H1 (cell line): ENCODE measurements around the gene CIT. TPM values are rescaled to one million over a fixed set of nuclear protein-coding genes. Genes with fewer than 3 reads are reported as not detected.

Experiments used
- CTCF ChIA-PET: fragments of 300-600 bp; sonication (Branson Sonifier 250); formaldehyde crosslinking; loops from one replicate; lab custom pipeline; 2021; ENCODE audit not compliant: partially characterized antibody; lab: Charles Lee
- POLR2A ChIA-PET: fragments of 300-600 bp; sonication (Branson Sonifier 250); formaldehyde crosslinking; loops from one replicate; lab custom pipeline; 2021; ENCODE audit warnings: inconsistent platforms; ENCODE audit not compliant: partially characterized antibody; lab: Charles Lee
- DNase-seq, 2 experiments: peaks; one replicate each; pipeline versions ENCODE4 v3.0.0 to v3.0.0-alpha.2; 2010 to 2022; ENCODE audit warnings: low spot score in 2 of 2, low read depth in 1 of 2, mixed read lengths in 1 of 2
- FAIRE-seq: peaks from 2 replicates; lab custom pipeline; 2011; peaks lifted over from hg19 to GRCh38; lab: Jason Lieb, UNC
- H2AFZ ChIP-seq: 2 replicates; pipeline ENCODE4 v1.8.1; 2012; ENCODE audit warnings: low read length, inconsistent platforms
- H2AK5ac ChIP-seq: 2 replicates; pipeline ENCODE4 v1.6.1; 2013; ENCODE audit warnings: low read depth, low read length
- H2BK120ac ChIP-seq: replicated peaks from 2 replicates; pipeline ENCODE3; 2013; ENCODE audit warnings: low read depth, low read length, inconsistent platforms
- H2BK12ac ChIP-seq: 2 replicates; pipeline ENCODE4 v1.6.1; 2013; ENCODE audit warnings: low read depth, low read length
- H2BK15ac ChIP-seq: 2 replicates; pipeline ENCODE4 v1.6.1; 2013; ENCODE audit warnings: low read length
- H2BK20ac ChIP-seq: 2 replicates; pipeline ENCODE4 v1.6.1; 2013; ENCODE audit warnings: low read length
- H2BK5ac ChIP-seq: 2 replicates; pipeline ENCODE4 v1.6.1; 2013; ENCODE audit warnings: low read depth, low read length
- H3K14ac ChIP-seq: 2 replicates; pipeline ENCODE4 v1.6.1; 2013; ENCODE audit warnings: inconsistent platforms; ENCODE audit not compliant: insufficient read length
- H3K18ac ChIP-seq: 2 replicates; pipeline ENCODE4 v1.6.1; 2013; ENCODE audit warnings: low read length; ENCODE audit errors: extremely low read depth
- H3K23ac ChIP-seq: 2 replicates; pipeline ENCODE4 v1.6.1; 2013; ENCODE audit warnings: inconsistent platforms; ENCODE audit not compliant: insufficient read length
- H3K23me2 ChIP-seq: 2 replicates; pipeline ENCODE4 v1.6.1; 2013; ENCODE audit warnings: low read depth, low read length
- H3K27ac ChIP-seq: 2 replicates; pipeline ENCODE4 v1.6.1; 2011; ENCODE audit warnings: low read depth, low read length, inconsistent platforms
- H3K27me3 ChIP-seq, 4 experiments: replicated peaks in 1 of 4; 1 replicate in 1 of 4; 2 replicates in 3 of 4; pipeline versions ENCODE4 v1.6.1 to v1.8.1; 2011 to 2013; ENCODE audit warnings: low read length in 3 of 4, mild to moderate bottlenecking in 3 of 4, inconsistent platforms in 2 of 4, mixed read lengths in 2 of 4, moderate library complexity in 1 of 4; ENCODE audit not compliant: control insufficient read depth in 3 of 4, insufficient read depth in 3 of 4; ENCODE audit errors: extremely low read depth in 1 of 4
- H3K36me3 ChIP-seq, 4 experiments: 2 replicates each; pipeline versions ENCODE4 v1.6.1 to v1.8.1; 2011 to 2013; ENCODE audit warnings: mild to moderate bottlenecking in 4 of 4, low read length in 3 of 4, moderate library complexity in 2 of 4, control low read depth in 1 of 4, inconsistent platforms in 1 of 4; ENCODE audit not compliant: insufficient read depth in 4 of 4, control insufficient read depth in 2 of 4
- H3K4ac ChIP-seq: replicated peaks from 2 replicates; pipeline ENCODE3; 2013; ENCODE audit warnings: low read length, low read depth, mixed read lengths, inconsistent platforms; ENCODE audit not compliant: insufficient read length
- H3K4me1 ChIP-seq, 4 experiments: replicated peaks in 1 of 4; 1 replicate in 1 of 4; 2 replicates in 3 of 4; pipeline versions ENCODE4 v1.6.1 to v1.8.1; 2011 to 2013; ENCODE audit warnings: low read length in 3 of 4, inconsistent platforms in 2 of 4, mixed read lengths in 1 of 4; ENCODE audit not compliant: insufficient read depth in 4 of 4, control insufficient read depth in 3 of 4
- H3K4me2 ChIP-seq, 2 experiments: 2 replicates each; pipeline versions ENCODE4 v1.6.1 to v1.8.1; 2011 to 2013; ENCODE audit warnings: low read depth in 2 of 2, low read length in 2 of 2, control low read depth in 1 of 2, inconsistent platforms in 1 of 2, mild to moderate bottlenecking in 1 of 2; ENCODE audit not compliant: insufficient read depth in 1 of 2
- H3K4me3 ChIP-seq, 4 experiments: fragments of 200-600, 300-600 bp in 1 of 4; sonication (generic), shearing (Covaris generic), sonication (Bioruptor Twin) in 1 of 4; 2 replicates each; pipeline versions ENCODE4 v1.5.1 to v1.8.1; 2011 to 2016; ENCODE audit warnings: low read length in 4 of 4, low read depth in 3 of 4, control low read depth in 2 of 4, inconsistent platforms in 2 of 4, mild to moderate bottlenecking in 2 of 4, mixed read lengths in 1 of 4, moderate library complexity in 1 of 4; ENCODE audit not compliant: insufficient read depth in 2 of 4; ENCODE audit errors: extremely low read depth in 1 of 4
- H3K56ac ChIP-seq: replicated peaks from 2 replicates; pipeline ENCODE3; 2013; ENCODE audit warnings: low read depth, mild to moderate bottlenecking, mixed read lengths, low read length, inconsistent platforms; ENCODE audit not compliant: insufficient read length
- H3K79me1 ChIP-seq: 2 replicates; pipeline ENCODE4 v1.6.1; 2013; ENCODE audit warnings: low read depth, low read length, control low read depth
- H3K79me2 ChIP-seq, 2 experiments: 2 replicates each; pipeline versions ENCODE4 v1.6.1 to v1.8.1; 2012 to 2013; ENCODE audit warnings: low read length in 2 of 2, mild to moderate bottlenecking in 2 of 2, inconsistent platforms in 1 of 2; ENCODE audit not compliant: insufficient read depth in 2 of 2, control insufficient read depth in 1 of 2
- H3K9ac ChIP-seq, 4 experiments: replicated peaks in 1 of 4; 1 replicate in 1 of 4; 2 replicates in 3 of 4; pipeline versions ENCODE4 v1.6.1 to v1.8.1; 2011 to 2013; ENCODE audit warnings: low read depth in 3 of 4, low read length in 3 of 4, control low read depth in 2 of 4, mild to moderate bottlenecking in 2 of 4, moderate library complexity in 2 of 4, inconsistent platforms in 1 of 4; ENCODE audit errors: extremely low read depth in 1 of 4
- H3K9me3 ChIP-seq, 2 experiments: 2 replicates each; pipeline versions ENCODE4 v1.6.1 to v1.8.1; 2012 to 2013; ENCODE audit warnings: mild to moderate bottlenecking in 2 of 2, moderate library complexity in 2 of 2, control low read depth in 1 of 2, inconsistent platforms in 1 of 2, low read depth in 1 of 2, low read length in 1 of 2, mixed read lengths in 1 of 2; ENCODE audit not compliant: insufficient read depth in 2 of 2
- H4K20me1 ChIP-seq, 2 experiments: replicated peaks in 1 of 2; 2 replicates each; pipeline versions ENCODE3 to v1.8.1; 2011 to 2013; ENCODE audit warnings: inconsistent platforms in 2 of 2, low read length in 2 of 2, mild to moderate bottlenecking in 1 of 2; ENCODE audit not compliant: insufficient read depth in 2 of 2, control insufficient read depth in 1 of 2
- H4K5ac ChIP-seq: 2 replicates; pipeline ENCODE4 v1.6.1; 2013; ENCODE audit warnings: low read length, low read depth, mixed read lengths, inconsistent platforms; ENCODE audit not compliant: insufficient read length
- H4K8ac ChIP-seq: 2 replicates; pipeline ENCODE4 v1.8.0; 2013; ENCODE audit warnings: mild to moderate bottlenecking, moderate library complexity, low read length, inconsistent platforms; ENCODE audit not compliant: insufficient read depth; ENCODE audit errors: extremely low read depth
- H4K91ac ChIP-seq: replicated peaks from 2 replicates; pipeline ENCODE3; 2013; ENCODE audit warnings: low read length, mixed read lengths, inconsistent platforms; ENCODE audit not compliant: insufficient read length
- EZH2 ChIP-seq: fragments of 200-600 bp; sonication (generic); IDR thresholded peaks from 2 replicates; pipeline ENCODE4 v1.7.1; 2012; ENCODE audit warnings: low read depth, mild to moderate bottlenecking, moderate library complexity, low read length, inconsistent platforms; ENCODE audit not compliant: severe bottlenecking
- RAD21 ChIP-seq, 2 experiments: IDR thresholded peaks in 1 of 2; conservative IDR thresholded peaks in 1 of 2; 2 replicates each; pipeline ENCODE4 v1.6.1; 2011; ENCODE audit warnings: low read depth in 2 of 2, low read length in 2 of 2, improper control_type of control experiment in 1 of 2, inconsistent platforms in 1 of 2, mild to moderate bottlenecking in 1 of 2, moderate library complexity in 1 of 2
- RBBP5 ChIP-seq: IDR thresholded peaks from 2 replicates; pipeline ENCODE4 v1.7.1; 2012; ENCODE audit warnings: low read depth, mild to moderate bottlenecking, inconsistent platforms, low read length, moderate library complexity, borderline replicate concordance
- SUZ12 ChIP-seq: fragments of 200-600 bp; sonication (generic); IDR thresholded peaks from 2 replicates; pipeline ENCODE4 v1.6.1; 2012; ENCODE audit warnings: mild to moderate bottlenecking, inconsistent platforms, low read length, moderate library complexity, mixed read lengths
- WGBS, 2 experiments: shearing (Covaris generic) in 1 of 2; methylation state at CpG; one replicate each; pipeline versions ENCODE4 v1.1.6 to v1.1.7; 2013 to 2015; ENCODE audit warnings: low lambda C conversion rate in 2 of 2, mixed read lengths in 2 of 2, inconsistent platforms in 1 of 2, low coverage in 1 of 2, missing lambda C conversion rate in 1 of 2; ENCODE audit not compliant: insufficient replicate concordance in 2 of 2, insufficient coverage in 1 of 2, insufficient read length in 1 of 2; ENCODE audit errors: extremely low coverage in 1 of 2, missing lambda C conversion rate in 1 of 2; 5-methylcytosine and 5-hydroxymethylcytosine counted together
- polyA plus RNA-seq, 7 experiments: library from polyadenylated mRNA; depleted of rRNA in 3 of 7; stranded (reverse) in 5 of 7; unstranded in 2 of 7; fragments of >200 nt in 5 of 7; fragments of 200-250 nt in 2 of 7; gene quantifications; 1 replicate in 5 of 7; 2 replicates in 1 of 7; 4 replicates in 1 of 7; pipeline versions ENCODE4 v1.2.1 to v1.2.3, GENCODE V29; 2011 to 2013; ENCODE audit warnings: missing spikeins in 2 of 7, mixed read lengths in 2 of 7
- total RNA-seq: library from RNA; stranded (reverse); fragmentation: NEBNext Ultra II Directional; extraction: Animal tissue kit (Norgen Biotek cat#: 25700); gene quantifications from 2 replicates; pipeline ENCODE4 v1.2.1, GENCODE V29; 2021
- TF ChIP-seq, protein P1 (sequence below), 3 experiments: IDR thresholded peaks; 1 replicate in 2 of 3; 2 replicates in 1 of 3; pipeline versions ENCODE4 v1.5.1 to v1.6.1; 2011; ENCODE audit warnings: low read length in 3 of 3, mild to moderate bottlenecking in 3 of 3, inconsistent platforms in 2 of 3, low read depth in 1 of 3, moderate library complexity in 1 of 3; ENCODE audit not compliant: insufficient read depth in 1 of 3; ENCODE audit errors: control extremely low read depth in 1 of 3

Gene CIT
- total and polyA plus RNA-seq, 2 of the 8 experiments (the other 6 are each of a cell fraction or from before 2014, with no cell fraction given), result 17.1 to 60.9 TPM

DNA sequence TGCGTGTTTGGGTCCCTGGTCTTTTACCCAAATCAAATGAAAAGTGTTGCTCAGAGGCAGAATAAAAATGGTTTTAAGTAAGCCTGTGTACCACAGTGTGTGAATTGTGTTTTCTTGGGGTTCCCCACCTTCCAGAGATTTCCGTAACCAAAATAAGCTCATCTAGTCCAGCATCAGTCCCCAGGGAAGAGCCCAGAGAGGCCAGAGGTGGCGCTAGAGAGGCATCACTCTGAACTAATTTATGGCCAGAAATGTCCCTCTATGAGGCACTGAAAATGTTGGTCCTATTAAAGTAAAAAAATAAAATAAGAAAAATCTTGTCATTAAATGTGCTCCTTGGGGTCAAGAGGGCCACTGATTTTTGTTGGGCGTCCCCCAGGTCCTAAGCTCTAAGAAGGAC is 234.1 kb downstream of the CIT start:
- no peak overlapping the region for H3K4ac ChIP-seq
- no peak overlapping the region for H3K14ac ChIP-seq
- H3K23me2 ChIP-seq, result no peaks in the 10 kb centered on the region
- no peak overlapping the region for H2BK15ac ChIP-seq
- H3K23ac ChIP-seq, result no peak overlapping the region
- no peak overlapping the region for H3K9ac ChIP-seq
- ChIA-PET CTCF (interaction anchor here (0.5 to 4.4 kb wide), 60 partner anchors 8 to 1189 kb away, joined by 3 to 32 read pairs (median 4); partner anchors contain the start of genes PRKAB1 and TMEM233), POLR2A (interaction anchor here (0.7 to 1.5 kb wide), 3 partner anchors 8 to 27 kb away, joined by 3 to 4 read pairs (median 3); no protein-coding TSS in a partner anchor)
- H3K18ac ChIP-seq, result no peak overlapping the region; the same call in 1 of the 2 replicates
- DNase-seq (peak in 1 of 2 experiments; percentile 76), FAIRE-seq (peak; percentile 39)
- no peak overlapping the region for H2AFZ ChIP-seq
- H2BK120ac ChIP-seq, result no peak overlapping the region
- no peaks in the 10 kb centered on the region for H3K36me3 ChIP-seq
- H3K79me1 ChIP-seq, result no peaks in the 10 kb centered on the region
- H3K56ac ChIP-seq, result no peak overlapping the region
- H3K27ac ChIP-seq, result no peak overlapping the region
- no peaks in the 10 kb centered on the region for H3K27me3 ChIP-seq
- H4K20me1 ChIP-seq, result no peaks in the 10 kb centered on the region
- no peak overlapping the region for H2AK5ac ChIP-seq
- no peak overlapping the region for H2BK12ac ChIP-seq
- no peak overlapping the region for H2BK20ac ChIP-seq
- no peak for TF ChIP-seq RBBP5
- TF ChIP-seq, protein P1, sequence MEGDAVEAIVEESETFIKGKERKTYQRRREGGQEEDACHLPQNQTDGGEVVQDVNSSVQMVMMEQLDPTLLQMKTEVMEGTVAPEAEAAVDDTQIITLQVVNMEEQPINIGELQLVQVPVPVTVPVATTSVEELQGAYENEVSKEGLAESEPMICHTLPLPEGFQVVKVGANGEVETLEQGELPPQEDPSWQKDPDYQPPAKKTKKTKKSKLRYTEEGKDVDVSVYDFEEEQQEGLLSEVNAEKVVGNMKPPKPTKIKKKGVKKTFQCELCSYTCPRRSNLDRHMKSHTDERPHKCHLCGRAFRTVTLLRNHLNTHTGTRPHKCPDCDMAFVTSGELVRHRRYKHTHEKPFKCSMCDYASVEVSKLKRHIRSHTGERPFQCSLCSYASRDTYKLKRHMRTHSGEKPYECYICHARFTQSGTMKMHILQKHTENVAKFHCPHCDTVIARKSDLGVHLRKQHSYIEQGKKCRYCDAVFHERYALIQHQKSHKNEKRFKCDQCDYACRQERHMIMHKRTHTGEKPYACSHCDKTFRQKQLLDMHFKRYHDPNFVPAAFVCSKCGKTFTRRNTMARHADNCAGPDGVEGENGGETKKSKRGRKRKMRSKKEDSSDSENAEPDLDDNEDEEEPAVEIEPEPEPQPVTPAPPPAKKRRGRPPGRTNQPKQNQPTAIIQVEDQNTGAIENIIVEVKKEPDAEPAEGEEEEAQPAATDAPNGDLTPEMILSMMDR (IDR thresholded peaks at IDR 0.05; ENCODE audit: control extremely low read depth in 1 of 3, insufficient read depth in 1 of 3, low read depth in 1 of 3, low read length in 3 of 3), result peak; percentile 60 to 71 (median 67)
- TF ChIP-seq RAD21 (IDR thresholded peaks at IDR 0.05 in 1 of 2, conservative IDR thresholded peaks at IDR 0.05 in 1 of 2; ENCODE audit: low read depth in 2 of 2, low read length in 2 of 2), result peak; percentile 14 to 35; a peak in 3 of 4 replicates
- no peak for TF ChIP-seq EZH2
- no peak for TF ChIP-seq SUZ12
- H3K9me3 ChIP-seq, result no peaks in the 10 kb centered on the region
- H3K4me3 ChIP-seq, result no peak overlapping the region
- no peaks in the 10 kb centered on the region for H3K79me2 ChIP-seq
- no peak overlapping the region for H4K91ac ChIP-seq
- no peak overlapping the region for H4K8ac ChIP-seq
- H2BK5ac ChIP-seq, result no peak overlapping the region
- H3K4me1 ChIP-seq, result no peaks in the 10 kb centered on the region
- no peak overlapping the region for H4K5ac ChIP-seq
- no peak overlapping the region for H3K4me2 ChIP-seq
- 57% methylated on average over 4 of the region's 4 CpGs; no CpG with 5 or more reads in 1 of the 2 experiments for WGBS, 2 experiments
